Kidney tubule cell (primary cell): ENCODE measurements around the gene SETD6.
A peak's percentile ranks its signal among the peaks of the same experiment; 100 is the strongest.
"Not testable (repeated sequence)": the region's sequence is repeated elsewhere in the genome, so short reads cannot be mapped to it uniquely, and the experiment has no call there.

Experiments
- DNase-seq: peaks from one replicate; pipeline ENCODE4 v3.0.0-alpha.2; 2018; ENCODE audit warnings: low spot score

The SETD6 gene

DNA sequence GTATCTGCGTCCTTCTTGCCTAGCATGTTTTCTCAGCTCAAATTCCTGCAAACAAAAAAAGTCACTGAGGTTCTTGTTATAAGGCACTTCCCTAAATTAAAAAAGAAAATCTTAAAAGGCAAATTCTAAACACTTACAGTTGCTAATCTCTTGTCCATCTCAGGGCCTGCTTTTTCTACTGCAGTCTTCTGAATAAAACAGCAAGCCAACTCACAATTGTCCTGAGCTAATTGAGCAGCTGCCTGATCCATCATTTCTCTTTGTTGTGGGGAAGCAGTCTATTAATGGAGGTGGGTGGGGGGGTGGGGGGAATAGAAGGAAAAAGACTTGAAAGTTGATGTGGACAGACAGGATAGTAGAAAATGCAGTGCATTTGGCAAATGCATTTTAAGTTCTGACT lies 27.0 kb downstream of the SETD6 start:
- DNase-seq = no peak

DNA sequence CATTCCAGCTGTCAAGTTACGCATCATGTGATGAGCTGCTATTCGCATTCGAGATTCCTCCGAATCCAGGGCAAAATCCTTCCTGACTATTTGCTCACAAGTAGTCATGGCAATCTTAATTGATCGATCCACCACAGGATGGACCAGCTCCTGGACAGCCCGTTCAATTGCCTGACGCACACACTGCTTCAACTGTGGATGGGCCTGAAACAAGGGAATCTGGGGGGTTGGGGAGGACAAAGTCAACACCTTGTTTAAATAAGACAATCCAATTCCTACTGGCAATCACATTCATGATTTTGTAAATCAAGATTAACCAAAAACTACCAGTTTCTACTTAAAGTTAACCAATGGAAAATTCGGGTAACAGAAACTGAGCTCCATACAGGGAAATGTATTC lies 28.4 kb downstream of the SETD6 start:
- DNase-seq = no peak

GRCh38 chr16:58548378-58548777 lies 33.1 kb downstream of the SETD6 start:
- DNase-seq = no peak

- no peak for DNase-seq
Measured at GRCh38 chr16:58551496-58551895, 36.2 kb downstream of the SETD6 start.

DNA sequence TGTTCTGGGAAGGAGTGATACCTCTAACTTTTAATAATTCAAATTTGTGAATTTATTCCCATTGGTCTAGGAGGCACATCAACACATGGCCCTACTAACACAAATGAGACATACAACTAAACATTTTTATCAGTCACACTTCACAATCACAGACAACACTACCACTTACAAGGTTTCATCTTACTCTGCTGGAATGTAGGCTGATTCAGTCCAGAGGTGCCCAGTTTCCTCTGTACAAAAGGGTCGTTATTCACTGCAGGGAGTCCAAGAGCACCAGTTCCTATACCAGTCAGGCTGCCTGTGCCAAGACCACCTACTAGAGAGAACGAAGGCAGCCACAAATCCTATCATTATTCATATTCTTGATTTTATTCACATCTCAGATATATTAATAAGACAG lies 41.4 kb downstream of the SETD6 start:
- DNase-seq = peak; percentile 3

- DNase-seq = peak; percentile 42
Measured at GRCh38 chr16:58563235-58563634, 47.9 kb downstream of the SETD6 start.

GRCh38 chr16:58563775-58564174 lies 48.5 kb downstream of the SETD6 start:
- DNase-seq = no peak

GRCh38 chr16:58565697-58566096 lies 50.4 kb downstream of the SETD6 start:
- DNase-seq = not testable (repeated sequence)
